ENCODE data around the gene HNRNPK.

DNA sequence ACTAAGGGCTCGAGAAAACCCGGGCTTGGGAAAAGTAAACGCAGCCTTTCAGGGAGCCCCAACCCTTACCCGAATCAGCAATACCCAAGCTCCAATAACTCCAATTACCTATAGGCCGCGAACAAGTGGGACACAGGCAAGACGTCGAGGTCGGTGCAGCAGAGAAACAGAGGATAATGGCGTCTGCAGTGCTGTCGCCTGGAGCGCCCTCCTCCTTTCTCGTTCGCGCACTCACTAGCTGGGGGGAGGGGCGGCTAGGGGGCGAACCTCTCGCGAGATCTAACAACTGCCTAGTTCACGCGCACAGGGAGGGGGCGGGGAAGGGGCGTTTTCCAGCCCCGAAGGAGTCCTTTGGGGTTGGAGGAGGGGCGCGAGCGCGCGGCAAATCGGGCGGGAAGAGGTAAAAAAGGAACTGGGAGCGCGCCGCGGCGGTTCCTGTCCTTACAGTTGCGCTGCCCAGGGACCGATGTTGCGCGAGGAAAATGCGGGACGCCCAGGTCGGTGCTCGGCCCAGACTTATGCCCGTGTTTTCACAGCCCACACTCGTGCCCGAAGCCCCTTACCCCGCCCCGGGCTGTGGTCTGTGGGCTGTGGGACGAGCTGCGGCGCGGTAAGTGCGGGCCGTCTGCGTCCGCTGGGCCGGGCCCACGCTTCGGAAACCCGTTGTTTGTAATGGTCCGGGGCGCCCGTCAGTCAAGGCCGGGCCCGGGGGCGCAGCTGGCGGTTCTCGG lies 545 bp upstream of the HNRNPK start, which contains the start of gene RMI1:
- TF ChIP-seq POLR2A (IDR thresholded peaks at IDR 0.05) (peak; percentile 99), POLR2AphosphoS5 (IDR thresholded peaks at IDR 0.05) (peak; percentile 94 to 99 (median 99)), EP300 (IDR thresholded peaks at IDR 0.05; ENCODE audit: low read depth) (no peak)
- TF ChIP-seq, protein P1, sequence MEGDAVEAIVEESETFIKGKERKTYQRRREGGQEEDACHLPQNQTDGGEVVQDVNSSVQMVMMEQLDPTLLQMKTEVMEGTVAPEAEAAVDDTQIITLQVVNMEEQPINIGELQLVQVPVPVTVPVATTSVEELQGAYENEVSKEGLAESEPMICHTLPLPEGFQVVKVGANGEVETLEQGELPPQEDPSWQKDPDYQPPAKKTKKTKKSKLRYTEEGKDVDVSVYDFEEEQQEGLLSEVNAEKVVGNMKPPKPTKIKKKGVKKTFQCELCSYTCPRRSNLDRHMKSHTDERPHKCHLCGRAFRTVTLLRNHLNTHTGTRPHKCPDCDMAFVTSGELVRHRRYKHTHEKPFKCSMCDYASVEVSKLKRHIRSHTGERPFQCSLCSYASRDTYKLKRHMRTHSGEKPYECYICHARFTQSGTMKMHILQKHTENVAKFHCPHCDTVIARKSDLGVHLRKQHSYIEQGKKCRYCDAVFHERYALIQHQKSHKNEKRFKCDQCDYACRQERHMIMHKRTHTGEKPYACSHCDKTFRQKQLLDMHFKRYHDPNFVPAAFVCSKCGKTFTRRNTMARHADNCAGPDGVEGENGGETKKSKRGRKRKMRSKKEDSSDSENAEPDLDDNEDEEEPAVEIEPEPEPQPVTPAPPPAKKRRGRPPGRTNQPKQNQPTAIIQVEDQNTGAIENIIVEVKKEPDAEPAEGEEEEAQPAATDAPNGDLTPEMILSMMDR (IDR thresholded peaks at IDR 0.05) = no peak
